ENCODE measurements around the gene NOL3.

DNA sequence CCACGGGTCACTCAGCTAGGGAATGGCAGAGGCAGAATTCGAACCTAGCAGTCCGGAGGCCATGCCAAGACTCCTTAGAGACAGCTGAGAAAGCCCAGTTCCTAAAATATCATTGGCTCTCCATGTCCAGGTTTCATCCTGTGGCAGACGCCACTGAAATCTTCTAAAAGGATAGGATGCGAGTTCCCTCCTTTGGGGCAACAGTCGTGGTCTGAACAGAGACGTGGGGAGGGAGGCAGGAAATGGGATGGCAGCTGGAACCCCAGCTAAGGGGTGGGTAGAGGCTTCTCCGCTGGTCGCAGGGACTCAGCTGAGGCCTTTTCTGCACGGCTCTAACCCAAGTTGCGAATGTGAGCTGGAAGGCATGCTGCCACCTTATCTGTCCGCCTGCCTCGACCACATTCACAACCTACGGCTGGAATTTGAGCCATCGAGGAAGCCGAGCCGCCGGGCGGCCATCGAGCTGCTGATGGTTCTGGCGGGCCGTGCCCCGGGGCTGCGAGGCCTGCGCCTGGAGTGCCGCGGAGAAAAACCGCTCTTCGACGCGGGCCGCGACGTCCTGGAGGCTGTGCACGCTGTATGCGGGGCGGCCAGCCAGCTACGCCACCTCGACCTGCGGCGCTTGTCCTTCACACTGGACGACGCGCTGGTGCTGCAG, 7.7 kb upstream of the NOL3 start:
- TF ChIP-seq, protein P1, sequence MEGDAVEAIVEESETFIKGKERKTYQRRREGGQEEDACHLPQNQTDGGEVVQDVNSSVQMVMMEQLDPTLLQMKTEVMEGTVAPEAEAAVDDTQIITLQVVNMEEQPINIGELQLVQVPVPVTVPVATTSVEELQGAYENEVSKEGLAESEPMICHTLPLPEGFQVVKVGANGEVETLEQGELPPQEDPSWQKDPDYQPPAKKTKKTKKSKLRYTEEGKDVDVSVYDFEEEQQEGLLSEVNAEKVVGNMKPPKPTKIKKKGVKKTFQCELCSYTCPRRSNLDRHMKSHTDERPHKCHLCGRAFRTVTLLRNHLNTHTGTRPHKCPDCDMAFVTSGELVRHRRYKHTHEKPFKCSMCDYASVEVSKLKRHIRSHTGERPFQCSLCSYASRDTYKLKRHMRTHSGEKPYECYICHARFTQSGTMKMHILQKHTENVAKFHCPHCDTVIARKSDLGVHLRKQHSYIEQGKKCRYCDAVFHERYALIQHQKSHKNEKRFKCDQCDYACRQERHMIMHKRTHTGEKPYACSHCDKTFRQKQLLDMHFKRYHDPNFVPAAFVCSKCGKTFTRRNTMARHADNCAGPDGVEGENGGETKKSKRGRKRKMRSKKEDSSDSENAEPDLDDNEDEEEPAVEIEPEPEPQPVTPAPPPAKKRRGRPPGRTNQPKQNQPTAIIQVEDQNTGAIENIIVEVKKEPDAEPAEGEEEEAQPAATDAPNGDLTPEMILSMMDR (IDR thresholded peaks at IDR 0.05; ENCODE audit: low read depth, low read length, missing input control) = no peak
- TF ChIP-seq, protein P2, sequence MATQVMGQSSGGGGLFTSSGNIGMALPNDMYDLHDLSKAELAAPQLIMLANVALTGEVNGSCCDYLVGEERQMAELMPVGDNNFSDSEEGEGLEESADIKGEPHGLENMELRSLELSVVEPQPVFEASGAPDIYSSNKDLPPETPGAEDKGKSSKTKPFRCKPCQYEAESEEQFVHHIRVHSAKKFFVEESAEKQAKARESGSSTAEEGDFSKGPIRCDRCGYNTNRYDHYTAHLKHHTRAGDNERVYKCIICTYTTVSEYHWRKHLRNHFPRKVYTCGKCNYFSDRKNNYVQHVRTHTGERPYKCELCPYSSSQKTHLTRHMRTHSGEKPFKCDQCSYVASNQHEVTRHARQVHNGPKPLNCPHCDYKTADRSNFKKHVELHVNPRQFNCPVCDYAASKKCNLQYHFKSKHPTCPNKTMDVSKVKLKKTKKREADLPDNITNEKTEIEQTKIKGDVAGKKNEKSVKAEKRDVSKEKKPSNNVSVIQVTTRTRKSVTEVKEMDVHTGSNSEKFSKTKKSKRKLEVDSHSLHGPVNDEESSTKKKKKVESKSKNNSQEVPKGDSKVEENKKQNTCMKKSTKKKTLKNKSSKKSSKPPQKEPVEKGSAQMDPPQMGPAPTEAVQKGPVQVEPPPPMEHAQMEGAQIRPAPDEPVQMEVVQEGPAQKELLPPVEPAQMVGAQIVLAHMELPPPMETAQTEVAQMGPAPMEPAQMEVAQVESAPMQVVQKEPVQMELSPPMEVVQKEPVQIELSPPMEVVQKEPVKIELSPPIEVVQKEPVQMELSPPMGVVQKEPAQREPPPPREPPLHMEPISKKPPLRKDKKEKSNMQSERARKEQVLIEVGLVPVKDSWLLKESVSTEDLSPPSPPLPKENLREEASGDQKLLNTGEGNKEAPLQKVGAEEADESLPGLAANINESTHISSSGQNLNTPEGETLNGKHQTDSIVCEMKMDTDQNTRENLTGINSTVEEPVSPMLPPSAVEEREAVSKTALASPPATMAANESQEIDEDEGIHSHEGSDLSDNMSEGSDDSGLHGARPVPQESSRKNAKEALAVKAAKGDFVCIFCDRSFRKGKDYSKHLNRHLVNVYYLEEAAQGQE (IDR thresholded peaks at IDR 0.05) = no peak
- TF ChIP-seq YY1 (IDR thresholded peaks at IDR 0.05) = no peak
- no peak for TF ChIP-seq GABPA (IDR thresholded peaks at IDR 0.05 in 1 of 2, conservative IDR thresholded peaks at IDR 0.05 in 1 of 2)

Measured in liver (tissue), 3 donors.